ENCODE measurements around the gene GPS1.

- TF ChIP-seq CTCF (IDR thresholded peaks at IDR 0.05) (no peak), EP300 (IDR thresholded peaks at IDR 0.05) (no peak), POLR2AphosphoS5 (IDR thresholded peaks at IDR 0.05) (no peak)
Observed at GRCh38 chr17:82095777-82096708, 44.3 kb downstream of the GPS1 start.
